GM19395 (cell line): Measurements from ENCODE around the gene C3orf70.
"Not testable (repeated sequence)": the region's sequence is repeated elsewhere in the genome, so short reads cannot be mapped to it uniquely, and the experiment has no call there.

ENCODE experiments used
- ATAC-seq: cut with Tn5 transposase; IDR thresholded peaks from one replicate; pipeline ENCODE4 v1.9.1; 2021; ENCODE audit warnings: mild to moderate bottlenecking, moderate library complexity; ENCODE audit not compliant: unreplicated experiment

The C3orf70 gene

DNA sequence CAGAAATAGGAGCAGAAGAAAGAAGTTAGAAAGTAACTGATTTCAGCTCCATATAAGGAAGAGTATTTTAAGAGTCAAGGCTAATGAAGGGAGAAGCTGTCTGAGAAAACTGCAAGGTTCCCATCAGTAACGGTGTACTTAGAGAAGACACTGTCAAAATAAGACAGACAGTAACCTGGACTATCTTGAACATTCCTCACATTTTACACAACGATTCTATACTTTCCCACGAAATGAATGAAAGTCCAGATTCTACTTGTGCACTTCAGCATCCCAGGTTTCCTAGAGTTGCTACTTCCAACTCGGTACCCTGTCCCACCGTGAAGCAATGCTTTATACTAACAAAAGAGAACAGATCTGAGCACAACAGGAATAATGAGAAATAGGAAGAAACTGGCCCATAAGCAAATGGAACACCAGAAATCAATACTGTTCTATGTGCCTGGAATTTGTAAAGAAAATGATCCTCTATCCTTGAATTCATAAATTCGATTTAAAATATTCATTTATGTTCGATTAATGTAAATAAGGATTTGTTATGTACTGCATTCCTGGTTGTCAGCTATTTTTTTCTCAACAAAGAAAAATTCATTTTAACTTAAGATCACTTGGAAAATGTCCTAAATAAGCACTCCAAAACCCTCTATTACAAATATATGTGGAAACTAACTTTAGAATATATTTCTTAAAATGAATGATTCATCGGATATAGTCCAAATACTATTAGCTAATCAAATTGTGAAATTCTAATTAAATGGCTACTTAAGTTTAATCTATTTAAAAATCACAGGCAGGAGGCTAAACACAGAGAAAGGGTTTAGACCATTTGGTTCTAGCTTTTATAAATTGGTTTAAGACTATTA lies 1.5 kb downstream of the C3orf70 start:
- ATAC-seq = no peak

DNA sequence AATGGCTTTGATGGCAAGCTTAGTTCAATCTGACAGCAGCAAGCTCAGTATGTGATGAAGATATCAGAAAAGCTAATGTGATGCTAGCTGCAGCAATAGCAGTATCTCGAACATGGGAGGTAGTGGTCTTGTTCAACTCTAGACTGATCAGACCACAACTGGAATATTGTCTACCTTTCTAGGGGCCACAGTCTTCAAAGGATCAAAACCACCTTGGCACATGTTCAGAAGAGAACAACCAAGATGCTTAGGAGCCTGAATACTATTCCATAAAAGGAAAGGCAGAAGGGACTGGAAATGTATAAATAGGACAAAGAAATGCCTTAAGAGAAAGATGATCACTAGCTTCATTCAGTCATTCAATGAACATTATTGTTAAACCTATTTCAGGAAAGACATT lies 2.3 kb downstream of the C3orf70 start:
- ATAC-seq = no peak

DNA sequence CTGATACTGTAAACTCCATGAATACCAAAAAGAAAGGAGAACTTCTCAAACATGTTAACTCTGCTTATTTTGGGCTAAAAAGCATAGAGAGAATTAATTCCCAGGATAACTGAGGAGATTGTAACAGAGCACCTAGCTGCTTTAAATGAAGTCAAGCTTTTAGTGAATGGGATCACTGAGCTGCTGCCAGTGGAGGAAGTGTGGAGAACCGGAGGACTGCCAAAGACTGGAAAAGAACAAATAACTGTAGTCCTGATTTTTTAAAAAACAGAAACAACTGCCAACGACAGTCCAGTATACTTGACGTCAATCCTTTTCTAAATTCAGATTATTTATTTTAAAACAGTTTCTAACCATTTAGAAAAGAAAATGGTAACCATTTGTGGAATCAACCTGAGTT lies 3.3 kb downstream of the C3orf70 start:
- ATAC-seq = no peak

DNA sequence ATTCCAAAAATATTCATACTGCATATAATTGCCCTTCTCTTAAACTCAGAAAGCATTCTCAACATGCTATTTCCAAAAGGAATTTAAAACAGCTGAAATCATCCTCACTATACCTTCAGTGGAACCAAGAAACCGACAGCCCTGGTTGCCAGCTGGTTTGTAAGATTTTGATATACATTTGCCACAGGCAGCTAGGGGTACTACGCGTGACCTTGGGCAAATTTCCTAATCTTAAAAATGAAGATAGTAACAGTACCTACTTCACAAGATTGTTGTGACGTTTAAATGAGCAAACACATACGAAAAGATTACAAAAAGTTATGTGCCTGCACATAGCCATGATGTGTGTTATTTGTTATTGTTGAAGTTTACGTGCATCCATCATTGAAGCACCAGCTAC lies 7.3 kb downstream of the C3orf70 start:
- ATAC-seq = no peak

DNA sequence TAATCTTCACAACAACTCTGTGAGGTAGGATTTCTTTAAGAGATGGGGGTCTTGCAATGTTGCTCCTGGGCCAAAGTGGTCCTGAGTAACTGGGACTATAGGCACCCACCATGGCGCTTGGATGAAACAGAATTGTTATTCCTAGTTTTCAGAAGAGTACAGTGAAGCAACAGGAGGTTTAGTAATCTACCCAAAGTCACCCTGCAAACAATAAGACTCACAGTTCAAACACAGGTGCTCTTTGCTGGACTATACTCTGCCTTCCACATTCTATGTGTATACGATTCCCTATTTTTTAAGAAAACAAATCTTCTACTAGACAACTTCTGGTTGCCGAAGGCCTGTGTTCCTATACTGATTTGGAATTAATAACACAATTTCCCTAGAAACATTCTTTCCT lies 8.1 kb downstream of the C3orf70 start:
- no peak for ATAC-seq

DNA sequence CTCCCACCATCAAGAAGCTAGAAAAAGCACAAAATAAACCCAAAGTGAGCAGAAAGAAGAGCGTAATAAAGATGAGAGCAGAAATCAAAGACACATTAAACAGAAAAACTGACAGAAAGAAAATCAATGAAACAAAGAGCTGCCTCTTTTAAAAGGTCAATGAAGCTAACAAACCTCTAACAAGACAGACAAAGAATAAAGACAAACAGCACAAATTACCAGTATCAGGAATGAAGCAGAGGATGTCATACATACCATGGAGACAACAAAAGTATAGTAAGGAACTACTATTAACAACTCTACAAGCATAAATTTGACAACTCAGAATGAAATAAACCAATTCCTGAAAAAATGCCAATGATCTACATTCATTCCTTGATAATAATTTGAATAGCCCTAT lies 15.0 kb downstream of the C3orf70 start:
- no peak for ATAC-seq

DNA sequence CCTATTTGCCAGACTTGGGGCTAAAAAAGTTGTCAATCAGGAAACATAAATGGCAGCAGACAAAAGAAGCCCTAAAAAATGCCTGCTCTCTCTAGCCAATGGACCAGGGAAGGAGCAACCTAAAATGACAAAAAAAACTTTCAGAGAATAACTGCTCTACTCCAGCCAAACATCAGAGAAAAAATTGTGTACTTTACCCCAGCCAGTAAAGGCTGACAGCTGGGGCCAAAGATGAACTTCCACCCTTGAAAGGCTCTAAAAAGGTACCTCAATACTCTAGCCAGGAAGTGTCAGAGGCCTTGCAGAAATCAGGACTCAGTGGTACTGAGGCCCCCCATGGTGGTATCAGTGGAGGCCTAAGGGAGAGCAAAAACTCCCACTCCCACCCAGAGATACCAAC lies 18.4 kb downstream of the C3orf70 start:
- ATAC-seq = no peak

DNA sequence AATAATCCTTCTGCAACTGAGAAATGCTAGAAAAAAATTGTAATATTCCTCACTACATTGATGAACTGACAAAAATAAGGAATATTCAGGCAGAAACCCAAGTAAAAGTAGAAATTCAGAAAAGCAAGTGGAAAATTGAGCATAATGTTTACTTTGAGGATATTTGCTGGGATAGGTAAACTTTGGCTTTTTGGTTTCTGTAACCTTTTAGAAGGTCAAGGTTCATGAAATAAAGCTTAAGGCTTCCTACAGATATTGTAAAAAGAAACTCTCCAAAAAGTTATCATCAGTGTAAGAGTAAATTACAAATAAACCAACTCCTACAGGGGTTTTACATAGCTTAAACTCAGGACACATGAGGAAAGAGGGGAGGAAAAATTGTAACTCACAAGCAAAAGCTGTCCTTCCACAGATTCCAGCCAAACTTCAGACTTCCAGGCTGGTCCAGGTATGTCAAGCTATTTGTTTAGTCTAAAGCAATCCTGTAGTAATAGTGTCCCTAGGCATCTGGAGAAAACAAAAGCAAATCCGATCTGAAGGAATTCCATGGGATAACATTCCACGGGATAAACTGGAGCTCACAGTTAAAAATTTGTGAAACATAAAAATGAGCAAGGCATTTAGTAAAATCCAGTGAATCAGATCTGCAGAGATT lies 21.1 kb downstream of the C3orf70 start:
- no peak for ATAC-seq

DNA sequence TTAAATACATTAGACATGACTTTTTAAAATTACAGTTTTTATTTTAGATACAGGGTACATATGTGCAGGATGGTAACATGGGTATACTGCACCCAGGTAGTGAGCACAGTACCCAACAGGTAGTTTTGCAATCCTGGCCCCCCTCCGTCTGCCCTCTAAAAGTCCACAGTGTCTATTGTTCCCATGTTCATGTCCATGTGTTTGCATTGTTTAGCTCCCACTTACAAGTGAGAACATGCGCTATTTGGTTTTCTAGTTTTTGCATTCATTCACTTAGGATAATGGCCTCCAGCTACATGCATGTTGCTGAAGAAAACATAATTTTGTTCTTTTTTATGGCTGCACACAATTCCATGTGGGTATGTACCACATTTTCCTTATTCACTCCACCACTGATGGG lies 23.8 kb downstream of the C3orf70 start:
- no peak for ATAC-seq

DNA sequence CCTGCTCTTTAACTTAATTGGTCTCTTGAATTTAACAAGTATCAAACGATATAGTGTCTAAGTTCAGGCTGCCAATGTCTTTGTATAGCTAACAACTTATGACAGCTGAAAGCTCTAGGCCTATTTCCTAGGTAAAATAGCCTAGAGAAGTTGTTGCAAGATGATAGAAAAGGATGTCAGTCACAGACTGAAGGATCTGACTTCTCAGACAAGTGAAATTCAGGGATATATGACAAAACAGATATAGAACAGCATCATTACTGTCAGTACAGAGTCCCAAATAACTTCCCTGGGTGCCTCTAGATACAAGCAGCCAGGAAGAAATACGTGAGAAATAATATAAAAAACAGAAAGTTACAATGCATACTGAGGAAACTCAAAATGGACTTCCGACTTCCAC lies 26.7 kb downstream of the C3orf70 start:
- no peak for ATAC-seq

DNA sequence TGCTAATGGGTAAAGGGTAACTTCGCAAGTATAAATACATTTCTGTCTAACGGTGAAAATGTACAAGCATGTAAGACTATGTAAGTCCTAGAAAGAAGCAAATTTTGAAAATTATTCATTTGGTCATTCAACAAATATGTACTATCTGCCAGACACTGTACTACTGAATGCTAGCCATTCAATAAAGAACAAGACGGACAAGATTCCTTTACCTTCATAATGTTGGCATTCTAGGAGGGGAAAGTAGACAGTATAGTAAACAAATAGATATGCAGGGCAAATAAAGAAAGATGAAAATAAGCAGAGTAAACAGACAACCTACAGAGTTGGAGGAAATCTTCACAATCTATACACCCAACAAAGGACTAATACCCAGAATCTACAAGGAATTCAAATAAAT lies 32.7 kb downstream of the C3orf70 start:
- ATAC-seq = no peak

DNA sequence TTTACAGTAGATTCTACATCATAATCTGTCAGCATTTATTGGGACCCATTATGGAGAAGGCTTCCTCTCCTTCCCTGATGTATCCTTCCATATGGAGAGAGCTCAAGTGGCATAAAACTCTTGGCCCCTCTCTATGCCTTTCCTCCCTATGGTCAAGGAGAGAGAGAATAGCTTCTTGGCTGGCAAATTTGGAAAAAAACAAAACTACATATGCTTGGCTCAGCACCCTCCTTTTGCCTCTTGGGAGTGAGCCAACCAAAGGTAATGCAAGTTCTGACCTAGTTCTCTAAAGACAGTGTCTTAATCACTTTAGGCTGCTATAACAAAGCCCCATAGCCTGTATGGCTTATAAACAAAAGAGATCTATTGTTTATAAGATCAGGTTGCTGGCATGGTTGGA lies 37.5 kb downstream of the C3orf70 start:
- ATAC-seq = no peak

DNA sequence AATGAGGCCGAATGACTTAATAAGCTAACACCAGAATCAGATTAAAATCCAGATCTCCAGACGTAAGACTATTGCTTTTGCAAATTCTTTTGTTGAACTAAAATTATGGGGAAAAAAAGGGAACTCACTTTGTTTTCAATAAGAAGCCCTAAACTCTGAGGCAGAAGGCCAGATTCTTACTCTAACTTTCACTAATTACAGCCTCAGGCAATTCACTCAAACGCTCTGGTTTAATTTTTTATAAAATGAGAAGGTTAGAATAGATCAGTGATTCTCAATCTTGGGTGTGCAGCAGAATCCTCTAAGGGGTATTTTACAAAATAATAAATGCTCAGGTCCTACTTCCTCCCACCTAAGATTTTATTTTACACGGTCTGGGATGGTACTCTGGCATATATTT lies 38.1 kb downstream of the C3orf70 start:
- no peak for ATAC-seq

DNA sequence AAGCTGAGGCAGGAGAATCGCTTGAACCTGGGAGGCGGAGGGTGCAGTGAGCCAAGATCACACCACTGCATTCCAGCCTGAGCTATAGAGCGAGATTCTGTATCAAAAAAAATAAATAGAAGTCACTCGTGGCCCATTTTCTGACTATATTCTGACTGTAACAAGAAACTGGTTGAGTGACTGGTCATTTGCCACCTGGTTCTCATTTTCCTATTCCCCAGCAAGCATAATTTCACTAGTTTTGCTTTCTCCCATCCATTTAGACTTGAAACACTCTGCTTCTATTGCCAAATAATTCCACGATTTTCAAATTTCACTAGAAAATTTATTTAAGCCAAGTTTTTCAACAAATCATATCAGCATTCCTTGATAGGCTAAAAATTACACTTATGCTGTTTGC lies 40.7 kb downstream of the C3orf70 start:
- ATAC-seq = no peak

DNA sequence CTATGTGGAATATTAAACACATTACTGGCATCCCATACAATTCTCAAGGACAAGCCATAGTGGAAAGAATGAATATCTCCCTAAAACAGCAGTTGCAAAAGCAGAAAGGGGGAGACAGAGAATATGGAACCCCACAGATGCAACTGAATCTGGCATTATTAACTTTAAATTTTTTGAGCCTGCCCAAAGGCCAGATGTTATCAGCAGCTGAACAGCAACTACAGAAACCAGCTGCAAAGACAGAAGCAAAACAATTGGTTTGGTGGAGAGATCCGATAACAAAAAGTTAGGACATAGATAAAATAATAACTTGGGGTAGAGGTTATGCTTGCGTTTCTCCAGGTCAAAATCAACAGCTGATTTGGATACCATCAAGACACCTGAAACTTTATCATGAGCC lies 43.8 kb downstream of the C3orf70 start:
- not testable (repeated sequence) for ATAC-seq

DNA sequence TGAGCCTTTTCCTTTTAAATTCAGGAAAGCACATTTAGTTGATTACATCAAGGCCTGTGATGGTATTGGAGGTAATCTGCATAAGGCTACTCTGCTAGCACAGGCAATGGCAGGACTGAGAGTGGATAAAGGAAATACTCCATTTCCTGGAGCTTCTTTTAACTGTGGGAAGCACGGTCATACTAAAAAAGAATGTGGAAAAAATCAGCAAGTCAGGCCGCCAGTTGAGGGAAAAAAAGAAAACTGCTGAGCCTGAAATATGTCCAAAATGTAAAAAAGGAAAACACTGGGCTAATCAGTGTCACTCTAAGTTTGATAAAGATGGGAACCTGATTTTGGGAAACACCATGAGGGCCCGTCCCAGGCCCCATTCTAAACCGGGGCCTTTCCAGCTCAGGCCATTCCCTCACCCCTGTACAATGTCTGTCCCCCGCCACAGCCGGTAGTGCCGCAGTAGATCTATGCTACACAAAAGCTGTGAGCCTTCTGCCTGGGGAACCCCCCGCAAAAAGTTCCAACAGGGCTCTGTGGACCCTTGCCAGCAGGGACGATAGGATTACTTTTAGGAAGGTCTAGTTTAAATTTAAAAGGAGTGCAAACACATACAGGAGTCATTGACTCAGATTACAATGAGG lies 46.5 kb downstream of the C3orf70 start:
- ATAC-seq = not testable (repeated sequence)

DNA sequence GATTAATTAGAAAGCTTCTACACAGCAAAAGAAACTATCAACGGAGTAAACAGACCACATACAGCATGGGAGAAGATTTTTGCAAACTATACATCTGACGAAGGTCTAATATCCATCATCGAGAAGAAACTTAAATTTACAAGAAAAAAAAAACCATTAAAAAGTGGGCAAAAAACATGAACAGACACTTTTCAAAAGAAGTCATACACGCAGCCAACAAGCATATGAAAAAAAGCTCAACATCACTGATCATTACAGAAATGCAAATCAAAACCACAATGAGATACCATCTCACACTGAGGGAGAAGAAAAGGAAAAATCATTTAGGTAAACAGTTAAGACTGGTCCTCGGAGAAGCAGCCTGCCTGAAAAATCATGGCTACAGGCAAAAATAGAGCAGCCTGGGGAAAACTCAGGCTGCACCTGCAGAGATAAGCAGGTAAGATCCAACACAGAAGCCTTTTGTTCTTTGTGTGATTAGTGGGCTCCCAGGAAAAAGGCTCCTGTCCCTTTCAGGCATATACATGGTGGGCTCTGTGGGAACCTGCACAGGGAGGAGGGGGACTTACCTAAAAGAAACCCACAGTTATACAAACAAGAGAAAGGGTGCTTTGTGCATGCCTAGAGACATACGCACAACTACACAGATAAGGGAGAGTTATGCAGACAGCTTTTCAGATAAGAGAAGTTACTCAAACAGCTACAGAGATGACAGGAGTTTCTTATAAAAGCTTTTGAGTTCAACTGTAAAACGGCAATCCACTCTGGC lies 49.3 kb downstream of the C3orf70 start:
- no peak for ATAC-seq

DNA sequence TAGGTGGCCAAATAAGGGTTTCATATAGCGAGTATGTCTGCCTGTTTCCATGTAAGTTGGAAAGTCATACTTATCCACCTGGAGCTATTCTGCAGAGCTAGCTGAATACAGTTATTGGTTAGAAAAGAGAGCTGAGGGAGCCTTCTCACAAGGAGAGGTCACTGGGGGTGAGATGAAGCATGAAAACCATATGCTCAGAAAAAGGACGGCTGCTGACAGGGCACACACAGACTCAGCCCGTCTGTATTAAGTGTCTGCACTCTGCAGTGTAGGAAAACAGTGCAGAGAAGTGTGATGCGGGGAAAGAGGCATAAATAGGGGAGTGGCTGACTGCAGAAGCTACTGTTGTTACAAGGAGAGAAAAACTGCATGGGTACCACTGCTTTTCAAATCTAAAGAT lies 58.2 kb downstream of the C3orf70 start:
- ATAC-seq = no peak

DNA sequence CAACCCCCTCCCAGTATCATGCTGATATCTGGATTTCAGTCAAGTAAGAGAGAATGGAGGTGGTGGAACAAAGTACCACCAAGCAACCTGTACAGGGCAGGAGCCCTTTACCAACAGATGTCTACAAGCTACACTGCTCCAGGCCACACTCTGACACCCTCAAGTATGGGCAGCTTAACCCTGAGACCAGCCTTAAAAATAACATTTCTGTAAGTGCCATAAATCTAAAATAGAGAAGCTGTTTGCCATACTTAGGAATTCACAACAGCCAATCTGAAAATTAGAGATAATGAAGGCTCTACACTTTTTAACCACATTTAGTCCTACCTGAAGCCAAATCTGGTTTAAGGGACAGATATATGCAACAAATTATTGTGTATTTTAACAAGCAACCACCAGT lies 59.7 kb downstream of the C3orf70 start:
- ATAC-seq = no peak

DNA sequence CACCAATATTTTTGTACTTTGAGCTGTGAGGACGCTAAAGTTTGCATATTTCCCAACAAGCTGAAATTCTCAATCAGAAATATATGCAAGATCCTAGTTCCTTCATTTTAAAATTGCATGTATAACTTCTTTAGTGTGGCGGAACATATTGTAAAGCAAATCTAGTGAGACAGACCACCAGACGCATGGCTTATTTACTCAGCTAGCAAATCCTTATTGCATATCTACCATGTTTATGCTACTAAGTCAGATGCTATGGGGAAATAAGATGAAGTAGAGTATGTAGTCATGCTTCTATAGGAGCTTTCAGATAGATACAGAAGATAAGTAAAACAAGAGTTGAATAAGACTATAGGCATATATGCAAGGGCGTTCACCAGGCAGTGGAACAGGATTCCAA lies 62.0 kb downstream of the C3orf70 start:
- no peak for ATAC-seq

DNA sequence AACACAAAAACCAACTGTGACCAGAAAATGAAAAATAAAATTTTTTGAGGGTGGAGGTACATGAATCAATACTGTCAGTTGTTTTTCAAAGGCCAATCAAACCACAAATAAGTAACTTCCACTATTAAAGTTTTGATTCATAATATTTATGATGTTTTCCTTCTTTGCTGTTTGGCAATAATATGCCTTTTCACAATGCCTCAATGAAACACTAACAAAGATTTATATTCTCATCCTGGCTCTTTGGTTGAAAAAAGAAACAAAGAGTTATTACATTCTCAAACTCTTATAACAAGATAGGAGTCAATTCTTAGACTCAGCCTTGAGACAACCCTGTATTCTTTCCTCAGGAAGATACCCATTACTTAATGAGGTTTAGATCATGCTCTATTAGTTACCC lies 63.1 kb downstream of the C3orf70 start:
- no peak for ATAC-seq
